GM12878 (cell line): ENCODE measurements around the gene COX6B2. TPM values are rescaled to one million over a fixed set of nuclear protein-coding genes. Genes with fewer than 3 reads are reported as not detected.

ENCODE experiments used
- ATAC-seq: fragments of 200-7000 bp; cut with Tn5 transposase; 3 replicates; pipeline ENCODE4 v1.9.1; 2020; ENCODE audit warnings: mild to moderate bottlenecking, moderate library complexity
- BruUV-seq: library from RNA; stranded (reverse); fragments of 400-500 nt; replicated peaks from 2 replicates; lab custom pipeline; 2021; lab: Mats Ljungman, UMichigan
- CTCF ChIA-PET: fragments of 300-600 bp; sonication (Branson Sonifier 250); formaldehyde crosslinking; extraction: SDS; loops from one replicate; lab custom pipeline; 2021; ENCODE audit warnings: inconsistent platforms; lab: Yijun Ruan, JAX
- POLR2A ChIA-PET: fragments of 350-600 bp; formaldehyde crosslinking; extraction: SDS; loops from one replicate; lab custom pipeline; 2021; ENCODE audit warnings: inconsistent platforms; lab: Charles Lee
- RAD21 ChIA-PET: fragments of 300-600 bp; sonication (Branson Sonifier 250); formaldehyde crosslinking; loops from one replicate; lab custom pipeline; 2023; ENCODE audit warnings: antibody characterized with exemption; ENCODE audit not compliant: unreplicated experiment; lab: Charles Lee
- SMC1A ChIA-PET: fragments of 300-600 bp; sonication (Branson Sonifier 250); formaldehyde crosslinking; loops from one replicate; lab custom pipeline; 2023; ENCODE audit not compliant: unreplicated experiment, uncharacterized antibody; lab: Charles Lee
- DNase-seq: peaks from one replicate; pipeline ENCODE4 v3.0.0-alpha.2; 2011; ENCODE audit warnings: low read depth, low spot score
- FAIRE-seq: peaks from 3 replicates; lab custom pipeline; 2011; peaks lifted over from hg19 to GRCh38; lab: Jason Lieb, UNC
- H2AFZ ChIP-seq: 2 replicates; pipeline ENCODE4 v1.6.0; 2011; ENCODE audit warnings: low read depth, low read length, control low read depth; ENCODE audit not compliant: control insufficient read depth
- H3K27ac ChIP-seq: 2 replicates; pipeline ENCODE4 v1.5.1; 2011; ENCODE audit warnings: control low read depth; ENCODE audit not compliant: control insufficient read depth, insufficient read depth
- H3K27me3 ChIP-seq, 2 experiments: replicated peaks in 1 of 2; 2 replicates each; pipeline versions ENCODE4 v1.6.0 to v1.6.1; 2011; ENCODE audit warnings: low read length in 1 of 2; ENCODE audit not compliant: control insufficient read depth in 2 of 2, insufficient read depth in 2 of 2
- H3K36me3 ChIP-seq, 2 experiments: 2 replicates each; pipeline ENCODE4 v1.5.1; 2011; ENCODE audit warnings: low read length in 1 of 2; ENCODE audit not compliant: control insufficient read depth in 2 of 2, insufficient read depth in 2 of 2
- H3K4me1 ChIP-seq: 2 replicates; pipeline ENCODE4 v1.6.1; 2011; ENCODE audit warnings: mild to moderate bottlenecking, low read length, moderate library complexity, mixed read lengths; ENCODE audit not compliant: control insufficient read depth, insufficient read depth
- H3K4me2 ChIP-seq: 2 replicates; pipeline ENCODE4 v1.6.0; 2011; ENCODE audit warnings: control low read depth; ENCODE audit not compliant: control insufficient read depth, insufficient read depth
- H3K4me3 ChIP-seq: fragments of 200-600 bp; sonication (generic); 2 replicates; pipeline ENCODE4 v1.5.1; 2016
- H3K79me2 ChIP-seq: 2 replicates; pipeline ENCODE4 v1.6.0; 2011; ENCODE audit warnings: low read length; ENCODE audit not compliant: control insufficient read depth, insufficient read depth
- H3K9ac ChIP-seq: 2 replicates; pipeline ENCODE4 v1.8.0; 2011; ENCODE audit warnings: low read length, control low read depth, mixed read lengths; ENCODE audit not compliant: control insufficient read depth, insufficient read depth
- H3K9me3 ChIP-seq: replicated peaks from 3 replicates; pipeline ENCODE4 v1.5.1; 2011; ENCODE audit warnings: mild to moderate bottlenecking, low read length; ENCODE audit not compliant: control insufficient read depth, insufficient read depth
- H4K20me1 ChIP-seq: 2 replicates; pipeline ENCODE4 v1.6.0; 2011; ENCODE audit not compliant: control insufficient read depth, insufficient read depth
- ATF2 ChIP-seq: IDR thresholded peaks from 2 replicates; pipeline ENCODE4 v1.6.1; 2012; ENCODE audit warnings: low read length, inconsistent platforms
- CHD1 ChIP-seq: IDR thresholded peaks from 2 replicates; pipeline ENCODE4 v1.6.1; 2012; ENCODE audit warnings: low read depth, low read length, improper control_type of control experiment
- ESRRA ChIP-seq: IDR thresholded peaks from 2 replicates; pipeline ENCODE4 v1.6.1; 2012; ENCODE audit warnings: mild to moderate bottlenecking, low read length, improper control_type of control experiment
- GATAD2B ChIP-seq: fragments of 450-650 bp; conservative IDR thresholded peaks from 2 replicates; pipeline ENCODE4 v1.6.1; 2017; ENCODE audit warnings: low read depth, mild to moderate bottlenecking, moderate library complexity
- HSF1 ChIP-seq: fragments of 150-350 bp; IDR thresholded peaks from 2 replicates; pipeline ENCODE4 v1.6.1; 2014; ENCODE audit warnings: mild to moderate bottlenecking, low read depth, low read length
- JUNB ChIP-seq: IDR thresholded peaks from 2 replicates; pipeline ENCODE4 v1.6.1; 2016; ENCODE audit warnings: antibody characterized with exemption, mild to moderate bottlenecking
- MAX ChIP-seq: IDR thresholded peaks from 2 replicates; pipeline ENCODE4 v1.6.1; 2012; ENCODE audit warnings: low read depth, low read length, improper control_type of control experiment
- MYC ChIP-seq: IDR thresholded peaks from 2 replicates; pipeline ENCODE4 v1.6.1; 2011; ENCODE audit warnings: mild to moderate bottlenecking, low read length, moderate library complexity, inconsistent platforms; ENCODE audit not compliant: insufficient read depth, insufficient replicate concordance, insufficient read length, severe bottlenecking
- NFXL1 ChIP-seq: fragments of 450-650 bp; IDR thresholded peaks from 2 replicates; pipeline ENCODE4 v1.6.1; 2017; ENCODE audit warnings: antibody characterized with exemption, mild to moderate bottlenecking, borderline replicate concordance
- POLR2AphosphoS5 ChIP-seq: IDR thresholded peaks from 2 replicates; pipeline ENCODE4 v1.6.1; 2011; ENCODE audit warnings: mild to moderate bottlenecking, low read length, inconsistent platforms
- RFX5 ChIP-seq: IDR thresholded peaks from 2 replicates; pipeline ENCODE4 v1.6.1; 2011; ENCODE audit warnings: low read depth, low read length, improper control_type of control experiment
- SMARCA5 ChIP-seq: fragments of 450-650 bp; IDR thresholded peaks from 2 replicates; pipeline ENCODE4 v1.6.1; 2017; ENCODE audit warnings: mild to moderate bottlenecking
- SREBF2 ChIP-seq: IDR thresholded peaks from 2 replicates; pipeline ENCODE4 v1.6.1; 2012; ENCODE audit warnings: mild to moderate bottlenecking, low read length
- STAT3 ChIP-seq: IDR thresholded peaks from 2 replicates; pipeline ENCODE4 v1.6.1; 2011; ENCODE audit warnings: low read depth, low read length, improper control_type of control experiment
- USF2 ChIP-seq: IDR thresholded peaks from 2 replicates; pipeline ENCODE4 v1.6.1; 2011; ENCODE audit warnings: low read depth, low read length, improper control_type of control experiment, borderline replicate concordance
- YBX1 ChIP-seq: fragments of 450-650 bp; IDR thresholded peaks from 2 replicates; pipeline ENCODE4 v1.6.1; 2016; ENCODE audit warnings: antibody characterized with exemption
- WGBS: methylation state at CpG from one replicate; pipeline ENCODE4 v1.1.6; 2016; ENCODE audit warnings: low lambda C conversion rate; ENCODE audit not compliant: insufficient replicate concordance, insufficient coverage; ENCODE audit errors: missing lambda C conversion rate; 5-methylcytosine and 5-hydroxymethylcytosine counted together
- in situ Hi-C: fragments of 300-500 bp; cut with MboI; formaldehyde crosslinking; loops from 9 replicates; pipeline ENCODE4 v1.14.3; 2018; ENCODE audit warnings: mixed read lengths
- intact Hi-C: fragments of 100-400 bp; cut with micrococcal nuclease; formaldehyde crosslinking; loops from one replicate; pipeline ENCODE4 v1.14.2; 2022; ENCODE audit not compliant: unreplicated experiment
- polyA plus RNA-seq, 11 experiments: library from polyadenylated mRNA; depleted of rRNA in 4 of 11; unstranded in 6 of 11; stranded (reverse) in 5 of 11; fragments of >200 nt; fragmentation: Nextera tagmentation in 4 of 11; fragmentation: Illumina TruSeq in 1 of 11; extraction: Ambion mirVana in 4 of 11; extraction: Trizol in 1 of 11; gene quantifications; 1 replicate in 1 of 11; 2 replicates in 10 of 11; pipeline versions ENCODE4 v1.2.1 to v1.2.3, GENCODE V29; 2011 to 2016; ENCODE audit warnings: inconsistent platforms in 2 of 11, missing spikeins in 2 of 11, low read depth in 1 of 11
- total RNA-seq, 4 experiments: library from RNA; depleted of rRNA in 3 of 4; stranded (reverse); fragments of >200 nt in 3 of 4; fragmentation: Illumina TruSeq in 1 of 4; extraction: Trizol in 1 of 4; gene quantifications; 2 replicates each; pipeline versions ENCODE4 v1.2.1 to v1.2.3, GENCODE V29; 2013 to 2021

Gene COX6B2
- total and polyA plus RNA-seq, 10 of the 15 experiments (the other 5 are each of a cell fraction or from before 2014, with no cell fraction given): 0.05 to 0.08 (median 0.07) TPM; not detected in 6

GRCh38 chr19:55385724-55386492 is 31.4 kb upstream of the COX6B2 start, which contains the start of gene RPL28:
Gene RPL28, plus strand, starts transcription at chr19:55385932. Its CDS starts 426 bp downstream, at chr19:55386358.
- DNase-seq (peak; percentile 93), ATAC-seq (peak; percentile 80), FAIRE-seq (no peak)
- Histone ChIP-seq H3K9ac (peak within 1 kb of the TSS; percentile 98), H3K4me3 (peak within 1 kb of the TSS; percentile 94), H3K27ac (peak within 1 kb of the TSS; percentile 90), H3K4me1 (peaks cover 28% of the 10 kb centered on the region), H3K79me2 (peaks cover 39% of the 10 kb centered on the region), H3K9me3 (no peaks in the 10 kb centered on the region), H2AFZ (peak within 1 kb of the TSS; percentile 94), H3K27me3 (no peaks in the 10 kb centered on the region), H3K36me3 (peaks cover 16 to 23% of the 10 kb centered on the region in 2 experiments; a peak in 3 of 4 replicates), H3K4me2 (peak within 1 kb of the TSS; percentile 95), H4K20me1 (peaks cover 11% of the 10 kb centered on the region)
- ChIA-PET CTCF (no interaction called here), RAD21 (interaction anchor here (1.0 kb wide), 1 partner anchor 21 kb away, joined by 5 read pairs; no protein-coding TSS in a partner anchor), SMC1A (no interaction called here), POLR2A (interaction anchor here (1.1 to 1.3 kb wide), 2 partner anchors 19 to 21 kb away, joined by 4 to 6 read pairs; partner anchors contain the start of gene UBE2S)
- in situ Hi-C loops (no loop called here), intact Hi-C loops (loop anchor here (10.0 kb wide), 2 partner anchors 131 to 771 kb away; partner anchors contain the start of gene PPP6R1)
- WGBS: 1% methylated on average over 67 of the region's 68 CpGs
- BruUV-seq: TSS peak; percentile 85
- TF ChIP-seq NFXL1 (no peak), SMARCA5 (peak; percentile 81), ATF2 (no peak), CHD1 (peak; percentile 93), MAX (no peak; the same call in 1 of the 2 replicates), GATAD2B (peak; percentile 54; the same call in 1 of the 2 replicates), MYC (no peak), YBX1 (no peak), STAT3 (0 out of 2 replicates have a peak, but pooled peaks have one; percentile 58), ESRRA (no peak), SREBF2 (no peak), RFX5 (no peak), POLR2AphosphoS5 (peak; percentile 100), JUNB (no peak), HSF1 (0 out of 2 replicates have a peak, but pooled peaks have one; percentile 45), USF2 (no peak)
